HTR-8/SVneo (cell line): ENCODE results near the gene DCAKD.

Experiments
- DNase-seq: peaks from one replicate; pipeline ENCODE4 v3.0.0; 2011; ENCODE audit warnings: low spot score, mixed read lengths; ENCODE audit not compliant: insufficient read length
- FAIRE-seq: peaks from 2 replicates; lab custom pipeline; 2011; peaks lifted over from hg19 to GRCh38; lab: Jason Lieb, UNC

DCAKD gene

GRCh38 chr17:45034599-45034998 lies 16.8 kb downstream of the DCAKD start:
- DNase-seq (no peak), FAIRE-seq (peak; percentile 71)

DNA sequence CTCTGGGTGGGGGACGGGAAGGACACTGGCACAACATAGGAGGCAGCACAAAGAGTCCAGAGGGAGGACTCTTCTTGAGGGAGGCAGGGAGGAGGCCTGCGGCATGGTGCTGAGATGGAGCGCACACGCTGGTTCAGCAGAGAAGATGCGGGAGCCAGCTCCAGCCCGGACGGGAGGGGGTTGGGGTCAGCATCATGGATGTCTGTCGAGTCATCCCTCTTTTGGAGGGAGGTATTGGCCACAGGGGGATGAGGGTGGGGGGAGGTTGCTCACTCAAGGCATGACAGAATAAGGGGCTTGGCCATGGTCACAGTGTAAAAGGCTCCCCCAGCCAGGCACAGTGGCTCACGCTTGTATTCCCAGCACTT lies 19.3 kb downstream of the DCAKD start:
- no peak for DNase-seq
- peak; percentile 49 for FAIRE-seq

DNA sequence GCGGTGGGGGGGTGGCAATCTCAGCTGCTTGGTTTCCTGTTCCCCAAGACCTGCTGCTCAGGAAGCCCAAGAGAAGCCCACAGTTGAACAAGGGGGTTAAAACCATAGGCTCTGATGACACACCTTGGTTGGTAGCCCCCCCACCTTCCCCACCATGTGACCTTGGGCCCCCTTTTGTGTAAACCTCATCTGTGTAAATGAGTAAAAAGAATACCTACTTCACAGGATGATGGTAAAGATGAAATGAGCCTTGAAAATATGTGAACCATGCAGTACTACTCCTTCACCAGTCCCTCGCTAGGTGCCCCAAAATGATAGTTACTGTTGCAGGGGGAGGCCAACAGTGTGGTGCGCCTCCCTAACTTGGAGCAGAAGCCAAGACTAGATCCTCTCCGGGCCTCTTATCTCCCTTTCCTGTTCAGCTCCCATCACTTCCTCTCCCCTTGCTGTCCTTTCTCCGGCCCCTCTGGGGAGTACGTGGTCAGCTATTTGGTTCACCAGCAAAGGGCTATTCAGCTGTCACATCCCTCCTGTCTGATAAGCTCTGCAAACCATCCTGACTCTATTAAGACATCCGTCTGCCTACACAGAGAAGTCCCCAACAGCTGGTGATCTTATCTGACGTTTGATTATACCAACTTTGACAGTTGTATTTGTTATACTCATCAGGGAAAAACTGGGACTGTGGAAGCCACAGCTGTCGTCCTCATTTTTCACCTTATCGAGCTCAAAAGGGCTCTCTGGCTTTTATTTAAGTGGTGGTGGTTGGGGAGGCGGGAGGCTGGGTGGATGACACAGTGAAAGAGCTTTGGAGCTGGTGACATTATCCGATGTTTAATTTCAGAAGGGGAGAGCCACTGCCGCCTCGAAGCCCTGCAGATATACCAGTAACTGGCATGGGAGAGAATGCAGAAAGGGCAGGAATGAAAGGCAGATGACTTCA lies 19.9 kb downstream of the DCAKD start:
- DNase-seq (no peak), FAIRE-seq (peak; percentile 51)

DNA sequence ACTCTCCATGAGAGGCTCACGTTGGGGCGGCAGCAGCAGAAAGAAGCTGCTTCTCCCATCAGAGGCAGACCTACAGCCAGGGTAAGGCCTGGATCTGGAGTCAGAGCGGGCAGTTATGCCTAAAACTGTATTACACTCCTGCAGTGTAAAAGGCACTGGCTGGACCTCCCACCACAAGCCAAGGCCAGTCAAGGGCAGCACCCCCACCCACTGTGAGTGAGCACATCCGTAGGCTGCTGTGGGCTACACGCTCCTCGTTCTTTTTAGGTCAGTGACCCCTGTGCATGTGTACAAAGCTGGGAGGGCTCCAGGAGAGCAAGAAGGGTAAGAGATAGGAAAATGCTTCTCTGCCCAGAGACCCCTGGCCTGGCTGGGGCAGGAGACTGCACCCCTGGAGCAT lies 20.7 kb downstream of the DCAKD start:
- no peak for FAIRE-seq
- no peak for DNase-seq

- FAIRE-seq = peak; percentile 62
- no peak for DNase-seq
Observed at GRCh38 chr17:45029758-45030423, 21.5 kb downstream of the DCAKD start.

- FAIRE-seq (no peak), DNase-seq (no peak)
Observed at GRCh38 chr17:45029096-45029495, 22.3 kb downstream of the DCAKD start.

- DNase-seq (no peak), FAIRE-seq (peak; percentile 51)
Observed at GRCh38 chr17:45022655-45023339, 28.6 kb downstream of the DCAKD start.

GRCh38 chr17:45022288-45022648 lies 29.2 kb downstream of the DCAKD start:
- DNase-seq (no peak), FAIRE-seq (no peak)

DNA sequence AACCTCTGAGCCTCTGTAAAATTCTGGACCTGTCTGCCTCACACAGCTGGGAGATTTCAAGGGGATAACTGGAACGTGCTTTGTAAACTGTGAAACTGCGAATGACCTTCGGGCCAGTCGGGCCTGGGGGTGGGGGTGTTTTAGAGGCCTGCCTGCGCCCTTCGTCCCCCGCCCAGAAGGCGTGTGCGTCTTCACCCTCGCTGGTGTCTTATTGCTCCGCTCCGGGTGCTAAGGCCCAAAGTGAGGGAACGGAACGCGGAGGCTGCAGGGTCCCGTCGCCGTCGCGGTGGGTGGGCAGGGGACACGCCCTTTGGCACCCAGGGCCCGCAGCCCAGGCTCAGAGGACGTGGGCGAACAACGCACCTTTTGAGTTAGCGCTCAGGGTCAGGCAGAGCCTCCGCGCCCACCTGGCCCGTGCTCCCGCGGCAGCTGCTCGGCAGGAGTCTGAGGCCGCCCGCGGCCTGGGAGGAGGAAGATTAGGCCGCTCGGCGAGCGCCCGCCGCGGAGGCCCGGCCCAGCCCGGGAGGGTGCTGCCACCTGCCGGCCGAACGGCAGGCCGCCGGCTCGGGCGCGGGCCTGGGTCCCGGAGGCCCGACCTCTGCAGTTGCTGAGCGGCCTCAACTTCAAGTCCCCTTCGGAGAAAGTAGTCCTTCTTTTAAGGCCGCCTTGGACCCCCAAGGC lies 29.7 kb downstream of the DCAKD start:
- no peak for FAIRE-seq
- DNase-seq = no peak

- no peak for DNase-seq
- no peak for FAIRE-seq
Observed at GRCh38 chr17:45020354-45021138, 30.9 kb downstream of the DCAKD start.

DNA sequence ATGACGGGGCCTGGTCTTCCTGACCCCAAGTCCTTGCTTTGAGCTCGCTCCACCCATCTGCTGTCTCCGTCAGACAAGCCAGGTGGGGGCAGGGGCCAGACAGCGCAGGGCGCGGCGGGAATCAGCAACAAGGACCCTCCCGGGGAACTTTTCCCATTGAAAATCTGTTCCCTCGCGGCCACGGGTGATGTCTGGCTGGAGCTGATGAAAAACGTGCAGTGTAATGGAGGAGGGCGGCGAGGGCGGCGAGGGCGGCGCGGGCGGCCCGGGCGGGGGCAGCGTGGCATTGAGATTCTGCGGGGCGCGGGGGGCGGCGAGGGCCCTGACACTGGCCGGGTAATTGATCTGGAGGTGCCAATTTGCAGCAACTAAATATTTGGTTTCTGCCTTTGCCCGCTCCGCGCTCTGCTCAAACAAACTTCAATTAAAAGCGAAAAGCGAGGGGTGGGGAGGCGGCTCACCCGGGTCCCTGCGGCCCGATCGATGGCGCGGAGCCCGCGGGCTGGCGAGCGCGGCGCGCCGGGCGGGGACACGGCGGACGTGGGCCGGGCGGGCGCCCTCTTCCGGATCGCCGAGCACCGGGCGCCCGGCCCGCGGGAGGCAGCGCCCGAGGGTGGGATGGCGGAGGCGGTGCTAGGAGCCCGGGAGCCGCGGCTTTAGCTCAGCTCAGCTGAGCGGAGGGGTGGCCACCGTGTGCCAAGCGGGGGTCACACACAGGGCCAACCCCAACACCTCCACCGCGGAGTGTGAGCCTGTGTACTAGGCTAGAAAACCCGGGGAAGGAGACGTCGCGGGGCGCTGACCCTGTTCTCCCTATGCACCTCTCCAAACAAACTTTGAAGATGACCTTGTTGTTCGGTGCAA lies 32.4 kb downstream of the DCAKD start:
- DNase-seq (peak; percentile 72), FAIRE-seq (peak; percentile 74)

GRCh38 chr17:45018514-45018847 lies 33.0 kb downstream of the DCAKD start:
- FAIRE-seq (no peak), DNase-seq (no peak)

DNA sequence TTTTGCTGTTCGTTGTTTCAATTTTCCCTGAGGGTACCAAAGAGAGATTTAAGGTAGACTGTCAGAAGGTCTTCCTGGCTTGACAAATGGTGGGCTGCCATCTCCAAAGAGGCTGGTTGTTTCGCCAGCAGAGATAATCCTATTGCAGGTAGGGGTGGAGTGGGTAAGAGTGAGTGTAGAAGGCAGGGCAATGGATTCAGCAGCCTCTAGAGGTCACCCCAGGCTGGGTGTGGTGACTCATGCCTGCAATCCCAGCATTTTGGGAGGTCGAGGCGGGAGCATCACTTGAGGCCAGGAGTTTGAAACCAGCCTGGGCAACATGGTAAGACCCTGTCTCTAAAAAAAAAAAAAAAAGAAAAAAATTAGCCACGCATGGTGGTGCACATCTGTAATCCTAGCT lies 34.6 kb downstream of the DCAKD start:
- FAIRE-seq (peak; percentile 67), DNase-seq (no peak)

DNA sequence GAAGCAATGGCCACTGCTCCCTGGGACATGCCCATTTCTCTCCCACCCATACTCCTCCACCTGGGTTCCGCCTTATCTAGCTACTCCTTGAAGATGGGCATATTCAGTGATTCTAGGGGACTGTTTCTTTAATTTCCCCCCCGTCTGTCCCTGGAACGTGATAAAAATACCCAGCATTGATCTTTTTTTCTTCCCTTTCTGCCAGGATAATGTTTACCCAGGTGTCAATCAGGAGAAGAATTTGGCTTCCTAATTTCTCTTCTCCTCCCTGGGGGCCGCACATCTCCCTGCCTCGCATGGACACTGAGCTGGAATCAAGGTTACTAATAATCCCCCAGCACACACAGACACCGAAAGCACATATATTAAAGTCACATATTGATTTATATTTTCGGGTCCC lies 35.2 kb downstream of the DCAKD start:
- DNase-seq = no peak
- peak; percentile 13 for FAIRE-seq

GRCh38 chr17:45013021-45013997 lies 38.1 kb downstream of the DCAKD start:
- DNase-seq (no peak), FAIRE-seq (no peak)

DNA sequence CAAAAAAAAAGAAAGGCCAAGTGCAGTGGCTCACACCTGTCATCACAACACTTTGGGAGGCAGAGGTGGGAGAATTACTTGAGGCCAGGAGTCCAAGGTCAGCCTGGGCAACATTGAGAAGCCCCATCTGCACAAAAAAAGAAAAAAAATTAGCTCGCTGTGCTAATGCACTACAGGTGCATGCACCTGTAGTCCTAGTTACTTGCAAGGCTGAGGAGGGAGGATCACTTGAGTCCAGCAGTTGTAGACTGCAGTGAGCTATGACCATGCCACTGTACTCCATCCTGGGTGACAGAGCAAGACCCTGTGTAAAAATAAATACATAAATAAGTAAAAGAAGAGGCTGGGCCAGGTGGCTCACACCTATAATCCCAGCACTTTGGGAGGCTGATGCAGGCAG lies 39.7 kb downstream of the DCAKD start:
- FAIRE-seq (no peak), DNase-seq (no peak)

DNA sequence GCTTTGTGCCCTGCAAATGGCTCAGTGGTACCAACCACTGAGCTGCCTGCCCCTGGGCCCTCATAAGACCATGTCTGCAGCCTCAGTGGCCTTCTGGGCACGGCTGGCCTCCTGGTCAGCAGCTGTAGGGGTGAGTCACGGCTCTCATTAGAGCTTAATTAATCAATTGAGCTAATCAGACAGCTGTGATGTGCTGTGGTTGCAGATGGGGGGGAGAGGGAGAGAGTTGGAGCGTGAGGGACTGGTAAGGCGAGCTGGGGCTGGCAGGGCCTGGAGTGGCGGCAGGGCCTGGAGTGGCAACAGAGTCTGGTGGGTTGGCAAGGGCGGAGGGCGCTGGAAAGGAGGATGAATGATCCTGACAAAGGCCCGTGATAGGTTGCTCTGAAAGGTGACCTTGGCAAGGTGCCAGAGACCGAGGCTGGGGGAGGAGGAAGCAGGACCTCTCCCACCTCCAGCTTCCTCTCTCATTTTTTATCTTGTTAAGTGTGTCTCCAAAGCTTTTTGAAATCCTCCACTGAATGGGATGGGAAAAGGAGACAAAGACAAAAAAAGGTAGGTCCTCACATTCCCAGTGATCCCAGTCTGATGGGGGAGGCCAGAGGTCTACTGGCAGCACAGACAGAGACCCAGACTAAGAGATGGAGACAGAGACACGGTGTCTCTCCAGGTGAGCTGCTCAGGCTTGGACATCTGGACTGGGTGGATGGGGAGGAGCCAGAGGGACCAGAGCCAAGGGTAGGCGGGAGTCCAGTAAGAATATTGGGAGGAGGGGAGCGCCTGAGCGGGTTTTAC lies 41.6 kb downstream of the DCAKD start:
- FAIRE-seq = no peak
- DNase-seq = no peak
